Measurements from ENCODE around the gene AQP6. TPM values are rescaled to one million over a fixed set of nuclear protein-coding genes. Genes with fewer than 3 reads are reported as not detected.
"Not testable (repeated sequence)": the region's sequence is repeated elsewhere in the genome, so short reads cannot be mapped to it uniquely, and the experiment has no call there.

Gene AQP6
- total RNA-seq, 2 donors from 2014 or later, result not detected

- Mint-ChIP-seq H3K36me3 (ENCODE audit: low read depth) (no peaks in the 10 kb centered on the region), H3K4me1 (peaks cover 1% of the 10 kb centered on the region), H3K4me3 (no peak overlapping the region), H3K27ac (peak overlapping the region; percentile 4), H3K27me3 (no peaks in the 10 kb centered on the region), H3K9me3 (no peaks in the 10 kb centered on the region)
- no peak for ATAC-seq (replicated peaks)
Observed at GRCh38 chr12:49980501-49981349, 8.0 kb downstream of the AQP6 start.

- Mint-ChIP-seq H3K4me1 (peaks cover 10% of the 10 kb centered on the region), H3K4me3 (no peak overlapping the region), H3K9me3 (no peaks in the 10 kb centered on the region), H3K27ac (no peak overlapping the region), H3K36me3 (ENCODE audit: low read depth) (peaks cover 9% of the 10 kb centered on the region), H3K27me3 (no peaks in the 10 kb centered on the region)
- no peak for ATAC-seq (replicated peaks)
Observed at GRCh38 chr12:49982246-49983087, 9.7 kb downstream of the AQP6 start.

GRCh38 chr12:49983892-49984291 lies 11.1 kb downstream of the AQP6 start:
- ATAC-seq (replicated peaks), result no peak
- no peak overlapping the region for H3K4me3 Mint-ChIP-seq
- no peak overlapping the region for H3K27ac Mint-ChIP-seq
- peaks cover 23% of the 10 kb centered on the region for H3K36me3 Mint-ChIP-seq (ENCODE audit: low read depth)
- peaks cover 10% of the 10 kb centered on the region for H3K4me1 Mint-ChIP-seq
- no peaks in the 10 kb centered on the region for H3K27me3 Mint-ChIP-seq
- H3K9me3 Mint-ChIP-seq, result no peaks in the 10 kb centered on the region

- H3K4me3 Mint-ChIP-seq, result no peak overlapping the region
- H3K36me3 Mint-ChIP-seq (ENCODE audit: low read depth), result peaks cover 31% of the 10 kb centered on the region
- H3K9me3 Mint-ChIP-seq, result no peaks in the 10 kb centered on the region
- no peak overlapping the region for H3K27ac Mint-ChIP-seq
- H3K27me3 Mint-ChIP-seq, result no peaks in the 10 kb centered on the region
- peaks cover 10% of the 10 kb centered on the region for H3K4me1 Mint-ChIP-seq
- no peak for ATAC-seq (replicated peaks)
Observed at GRCh38 chr12:49984476-49985359, 12.0 kb downstream of the AQP6 start.

GRCh38 chr12:49985981-49986380 lies 13.2 kb downstream of the AQP6 start:
- peaks cover 10% of the 10 kb centered on the region for H3K4me1 Mint-ChIP-seq
- H3K27me3 Mint-ChIP-seq, result no peaks in the 10 kb centered on the region
- ATAC-seq (replicated peaks), result peak; percentile 96
- no peak overlapping the region for H3K4me3 Mint-ChIP-seq
- peak overlapping the region; percentile 36 for H3K27ac Mint-ChIP-seq
- peaks cover 44% of the 10 kb centered on the region for H3K36me3 Mint-ChIP-seq (ENCODE audit: low read depth)
- no peaks in the 10 kb centered on the region for H3K9me3 Mint-ChIP-seq

- not testable (repeated sequence) for H3K4me3 Mint-ChIP-seq; H3K9me3 Mint-ChIP-seq; H3K27me3 Mint-ChIP-seq; ATAC-seq (replicated peaks); H3K4me1 Mint-ChIP-seq
- H3K27ac Mint-ChIP-seq, result peak overlapping the region; percentile 36
- peaks cover 48% of the 10 kb centered on the region for H3K36me3 Mint-ChIP-seq (ENCODE audit: low read depth)
Observed at GRCh38 chr12:49986476-49986875, 13.7 kb downstream of the AQP6 start.

- no peaks in the 10 kb centered on the region for H3K27me3 Mint-ChIP-seq
- no peaks in the 10 kb centered on the region for H3K9me3 Mint-ChIP-seq
- H3K4me1 Mint-ChIP-seq, result peaks cover 10% of the 10 kb centered on the region
- H3K36me3 Mint-ChIP-seq (ENCODE audit: low read depth), result peaks cover 60% of the 10 kb centered on the region
- H3K27ac Mint-ChIP-seq, result no peak overlapping the region
- no peak for ATAC-seq (replicated peaks)
- H3K4me3 Mint-ChIP-seq, result no peak overlapping the region
Observed at GRCh38 chr12:49987625-49988303, 15.0 kb downstream of the AQP6 start.

- H3K4me1 Mint-ChIP-seq; H3K27ac Mint-ChIP-seq; H3K9me3 Mint-ChIP-seq; H3K4me3 Mint-ChIP-seq; ATAC-seq (replicated peaks); H3K27me3 Mint-ChIP-seq: not testable (repeated sequence)
- peaks cover 77% of the 10 kb centered on the region for H3K36me3 Mint-ChIP-seq (ENCODE audit: low read depth)
Observed at GRCh38 chr12:49989400-49989799, 16.7 kb downstream of the AQP6 start.

GRCh38 chr12:49990273-49990672 lies 17.5 kb downstream of the AQP6 start:
- Mint-ChIP-seq H3K9me3 (no peaks in the 10 kb centered on the region), H3K4me3 (no peak overlapping the region), H3K27ac (no peak overlapping the region), H3K36me3 (ENCODE audit: low read depth) (peaks cover 86% of the 10 kb centered on the region), H3K4me1 (peaks cover 10% of the 10 kb centered on the region), H3K27me3 (no peaks in the 10 kb centered on the region)
- ATAC-seq (replicated peaks), result no peak

GRCh38 chr12:49998453-49998852 lies 25.7 kb downstream of the AQP6 start:
- no peak overlapping the region for H3K4me3 Mint-ChIP-seq
- H3K4me1 Mint-ChIP-seq, result no peaks in the 10 kb centered on the region
- H3K36me3 Mint-ChIP-seq (ENCODE audit: low read depth), result peaks cover 96% of the 10 kb centered on the region
- H3K9me3 Mint-ChIP-seq, result no peaks in the 10 kb centered on the region
- H3K27ac Mint-ChIP-seq, result no peak overlapping the region
- ATAC-seq (replicated peaks), result no peak
- no peaks in the 10 kb centered on the region for H3K27me3 Mint-ChIP-seq

GRCh38 chr12:50003595-50003994 lies 30.8 kb downstream of the AQP6 start:
- ATAC-seq (replicated peaks), result no peak
- Mint-ChIP-seq H3K4me3 (no peak overlapping the region), H3K27ac (no peak overlapping the region), H3K4me1 (peaks cover 3% of the 10 kb centered on the region), H3K27me3 (no peaks in the 10 kb centered on the region), H3K36me3 (ENCODE audit: low read depth) (peaks cover 78% of the 10 kb centered on the region), H3K9me3 (no peaks in the 10 kb centered on the region)

- Mint-ChIP-seq H3K27ac (peak overlapping the region; percentile 41), H3K27me3 (no peaks in the 10 kb centered on the region), H3K4me3 (no peak overlapping the region), H3K9me3 (no peaks in the 10 kb centered on the region), H3K36me3 (ENCODE audit: low read depth) (peaks cover 72% of the 10 kb centered on the region), H3K4me1 (peaks cover 7% of the 10 kb centered on the region)
- no peak for ATAC-seq (replicated peaks)
Observed at GRCh38 chr12:50004696-50005095, 31.9 kb downstream of the AQP6 start.

GRCh38 chr12:50005175-50005574 lies 32.4 kb downstream of the AQP6 start:
- Mint-ChIP-seq H3K4me1 (peaks cover 8% of the 10 kb centered on the region), H3K4me3 (no peak overlapping the region), H3K27me3 (no peaks in the 10 kb centered on the region), H3K36me3 (ENCODE audit: low read depth) (peaks cover 72% of the 10 kb centered on the region), H3K9me3 (no peaks in the 10 kb centered on the region), H3K27ac (peak overlapping the region; percentile 41)
- ATAC-seq (replicated peaks), result no peak

- Mint-ChIP-seq H3K9me3 (no peaks in the 10 kb centered on the region), H3K27ac (no peak overlapping the region), H3K27me3 (no peaks in the 10 kb centered on the region), H3K4me3 (peak overlapping the region; percentile 9), H3K36me3 (ENCODE audit: low read depth) (peaks cover 69% of the 10 kb centered on the region), H3K4me1 (peaks cover 8% of the 10 kb centered on the region)
- peak; percentile 49 for ATAC-seq (replicated peaks)
Observed at GRCh38 chr12:50006280-50006679, 33.5 kb downstream of the AQP6 start.

Data from activated T-helper 17 cell treated with anti-CD3 and anti-CD28 coated beads, Interleukin-2, amount 50 U/mL, for 72 hours (primary cell).